Activated T-cell treated with anti-CD3 and anti-CD28 coated beads, Interleukin-2, amount 50 U/mL, for 4 hours (primary cell): Measurements from ENCODE around the gene CASP7. TPM values are rescaled to one million over a fixed set of nuclear protein-coding genes. Genes with fewer than 3 reads are reported as not detected.

ENCODE experiments used
- ATAC-seq, 2 donors: fragments of 200-7000 bp; cut with Tn5 transposase; one replicate each; pipeline ENCODE4 v1.10.0; 2021
- DNase-seq: peaks from one replicate; pipeline ENCODE4 v3.0.0-alpha.2; 2020
- H3K27me3 Mint-ChIP-seq: one replicate; pipeline ENCODE4 v1.8.0; 2021; ENCODE audit warnings: low read depth, mixed read lengths
- H3K36me3 Mint-ChIP-seq: one replicate; pipeline ENCODE4 v1.8.0; 2022; ENCODE audit warnings: mixed read lengths; ENCODE audit not compliant: insufficient read depth
- H3K4me1 Mint-ChIP-seq: one replicate; pipeline ENCODE4 v1.8.0; 2021; ENCODE audit warnings: low read depth, mixed read lengths
- H3K4me3 Mint-ChIP-seq: one replicate; pipeline ENCODE4 v1.8.0; 2021; ENCODE audit warnings: mild to moderate bottlenecking, moderate library complexity, mixed read lengths
- H3K9me3 Mint-ChIP-seq: one replicate; pipeline ENCODE4 v1.8.0; 2021; ENCODE audit warnings: mixed read lengths
- total RNA-seq, 3 donors: library from RNA; stranded (reverse); gene quantifications; one replicate each; pipeline ENCODE4 v1.2.1, GENCODE V29; 2021

CASP7 gene
- total RNA-seq, 3 donors from 2014 or later: 7.7 to 12.1 (median 9.8) TPM

- Mint-ChIP-seq H3K27me3 (no peaks in the 10 kb centered on the region), H3K36me3 (peaks cover 20% of the 10 kb centered on the region), H3K9me3 (no peaks in the 10 kb centered on the region), H3K4me3 (no peak overlapping the region), H3K4me1 (peaks cover 13% of the 10 kb centered on the region)
- no peak for DNase-seq
- no peak for ATAC-seq
Observed at GRCh38 chr10:113712024-113712423, 32.3 kb downstream of the CASP7 start.

GRCh38 chr10:113712755-113713639 lies 33.3 kb downstream of the CASP7 start:
- H3K27me3 Mint-ChIP-seq: no peaks in the 10 kb centered on the region
- H3K4me1 Mint-ChIP-seq: peaks cover 8% of the 10 kb centered on the region
- H3K9me3 Mint-ChIP-seq: no peaks in the 10 kb centered on the region
- peaks cover 18% of the 10 kb centered on the region for H3K36me3 Mint-ChIP-seq
- no peak overlapping the region for H3K4me3 Mint-ChIP-seq
- DNase-seq (no peak), ATAC-seq (no peak)

GRCh38 chr10:113713640-113713982 lies 33.9 kb downstream of the CASP7 start:
- Mint-ChIP-seq H3K4me3 (no peak overlapping the region), H3K9me3 (no peaks in the 10 kb centered on the region), H3K27me3 (no peaks in the 10 kb centered on the region), H3K4me1 (peaks cover 4% of the 10 kb centered on the region), H3K36me3 (peaks cover 18% of the 10 kb centered on the region)
- no peak for ATAC-seq
- no peak for DNase-seq

DNA sequence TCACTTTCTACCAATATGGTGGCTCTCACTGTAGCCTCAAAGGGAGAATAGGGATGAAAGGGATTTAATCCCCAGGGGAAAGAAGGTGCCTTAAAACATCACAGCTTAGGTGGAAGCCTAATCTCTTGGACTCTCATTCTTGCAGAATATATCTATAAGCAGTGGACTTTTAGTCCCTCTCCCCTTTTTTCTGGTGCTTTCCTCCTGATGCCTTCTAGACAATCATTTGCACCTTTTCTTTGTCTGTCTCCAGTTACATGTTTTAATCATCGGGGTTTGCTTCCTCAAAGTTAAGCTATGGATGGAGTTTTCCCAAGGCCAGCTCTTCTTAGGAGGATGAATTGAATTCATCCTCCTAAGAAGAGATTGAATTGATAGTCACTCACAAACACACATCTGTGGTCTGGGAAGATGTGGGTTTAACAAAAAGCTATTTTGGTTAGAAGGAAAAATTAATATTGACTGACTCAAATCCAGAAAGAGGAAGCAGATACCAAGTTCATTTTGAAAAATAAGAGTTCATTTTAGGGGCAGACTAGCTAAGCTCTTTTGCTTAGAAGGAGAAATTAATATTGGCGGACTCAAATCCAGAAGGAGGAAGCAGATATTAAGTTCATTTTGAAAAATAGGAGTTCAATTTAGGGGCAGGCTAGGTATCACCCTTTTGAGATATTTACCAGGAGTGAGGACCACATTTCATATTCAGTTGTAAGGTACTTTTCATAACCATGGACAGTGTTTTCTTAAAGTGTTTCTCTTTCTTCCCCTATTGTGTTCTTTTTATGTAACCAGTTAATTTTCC lies 36.6 kb downstream of the CASP7 start:
- Mint-ChIP-seq H3K9me3 (no peaks in the 10 kb centered on the region), H3K4me1 (no peaks in the 10 kb centered on the region), H3K4me3 (no peak overlapping the region), H3K36me3 (peaks cover 20% of the 10 kb centered on the region), H3K27me3 (no peaks in the 10 kb centered on the region)
- DNase-seq (no peak), ATAC-seq (no peak)

DNA sequence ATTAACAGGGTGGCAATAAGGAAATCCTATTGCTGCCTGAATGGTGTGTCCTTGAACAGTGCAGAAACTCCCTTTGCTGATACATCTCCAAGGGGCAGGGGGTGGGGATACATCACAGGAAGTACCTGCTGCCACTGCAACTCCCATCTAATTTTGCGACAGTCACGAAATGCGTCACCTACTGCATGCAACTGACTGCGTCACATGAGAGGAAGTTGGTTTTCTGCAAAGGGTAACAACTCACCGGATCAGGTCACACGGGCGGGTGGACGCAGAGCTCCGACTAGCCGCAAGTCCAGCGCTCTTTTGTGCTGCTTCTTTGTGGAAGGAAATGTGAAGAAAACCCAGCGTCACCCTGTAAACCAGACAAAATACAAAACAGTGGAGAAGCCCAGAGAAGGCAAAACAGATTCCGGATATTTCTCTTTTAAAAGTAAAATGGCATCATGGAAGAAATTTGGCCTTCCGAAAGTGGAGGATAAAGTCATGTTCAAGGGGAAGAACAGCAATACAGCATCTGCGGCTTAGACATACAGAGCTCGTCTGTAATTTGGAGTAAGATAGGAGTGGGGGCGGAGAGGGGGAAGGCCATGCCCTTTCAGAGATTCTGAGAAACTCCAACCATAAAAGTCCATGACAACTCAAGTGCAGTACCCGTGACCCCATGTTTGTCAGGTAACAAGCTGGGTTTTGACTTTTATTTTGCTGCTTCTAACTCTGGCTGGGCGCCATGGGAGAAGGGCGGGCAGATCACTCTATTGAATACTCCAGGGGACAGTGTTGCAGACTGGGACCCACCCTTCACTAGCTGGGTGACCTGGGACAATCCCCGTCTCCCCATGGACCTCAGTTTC lies 39.5 kb downstream of the CASP7 start:
- Mint-ChIP-seq H3K4me1 (no peaks in the 10 kb centered on the region), H3K4me3 (no peak overlapping the region), H3K27me3 (no peaks in the 10 kb centered on the region), H3K9me3 (no peaks in the 10 kb centered on the region), H3K36me3 (peaks cover 38% of the 10 kb centered on the region)
- no peak for ATAC-seq
- DNase-seq: no peak

- Mint-ChIP-seq H3K9me3 (no peaks in the 10 kb centered on the region), H3K27me3 (no peaks in the 10 kb centered on the region), H3K4me3 (no peak overlapping the region), H3K4me1 (no peaks in the 10 kb centered on the region), H3K36me3 (peaks cover 46% of the 10 kb centered on the region)
- no peak for ATAC-seq
- DNase-seq: no peak
Observed at GRCh38 chr10:113720386-113720785, 40.7 kb downstream of the CASP7 start.

- DNase-seq (no peak), ATAC-seq (no peak)
- Mint-ChIP-seq H3K27me3 (no peaks in the 10 kb centered on the region), H3K4me3 (no peak overlapping the region), H3K9me3 (no peaks in the 10 kb centered on the region), H3K4me1 (no peaks in the 10 kb centered on the region), H3K36me3 (peaks cover 33% of the 10 kb centered on the region)
Observed at GRCh38 chr10:113732160-113732881, 52.6 kb downstream of the CASP7 start.

DNA sequence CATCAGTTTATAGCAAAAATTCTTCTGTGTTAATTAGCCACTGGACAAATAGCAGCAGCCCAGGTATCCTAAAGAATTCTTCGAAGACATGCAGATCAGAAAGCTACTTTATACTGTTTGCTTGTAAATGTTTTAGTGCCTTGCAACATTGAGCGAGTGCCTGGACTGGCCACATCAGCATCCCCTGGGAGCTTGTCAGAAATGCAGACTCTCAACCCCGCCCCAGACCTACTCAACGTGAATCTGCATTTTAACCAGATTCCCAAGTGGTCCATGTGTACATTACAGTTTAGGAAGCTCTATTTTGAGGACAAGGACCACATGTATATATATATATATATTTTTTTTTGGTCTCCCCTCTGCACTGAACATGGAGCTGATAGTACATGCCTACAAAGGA lies 53.3 kb downstream of the CASP7 start:
- H3K27me3 Mint-ChIP-seq: no peaks in the 10 kb centered on the region

DNA sequence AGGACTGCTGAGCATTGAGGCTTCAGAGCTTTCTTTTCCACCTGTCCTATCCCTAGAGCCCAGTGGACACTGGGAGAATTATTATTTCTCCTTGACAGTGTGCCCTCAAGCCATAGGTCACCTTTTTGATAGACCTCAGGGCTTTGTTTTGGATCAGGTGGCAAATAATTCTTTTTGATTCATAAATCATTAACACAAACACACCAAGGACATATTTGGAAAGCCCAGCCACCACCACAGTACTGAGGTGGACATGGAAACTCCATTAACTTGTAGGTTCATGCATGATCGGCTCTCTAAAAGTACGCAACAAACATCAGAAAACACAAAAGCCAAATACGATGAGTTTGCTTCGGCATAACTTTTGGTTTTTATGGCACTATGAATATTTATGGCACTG lies 53.9 kb downstream of the CASP7 start:
- no peak for DNase-seq
- no peak overlapping the region for H3K4me3 Mint-ChIP-seq
- H3K4me1 Mint-ChIP-seq: no peaks in the 10 kb centered on the region
- peaks cover 21% of the 10 kb centered on the region for H3K36me3 Mint-ChIP-seq
- no peak for ATAC-seq
- H3K9me3 Mint-ChIP-seq: no peaks in the 10 kb centered on the region
- no peaks in the 10 kb centered on the region for H3K27me3 Mint-ChIP-seq

More for the DNA sequence above, 53.3 kb downstream of the CASP7 start:
- ATAC-seq (no peak), DNase-seq (no peak)
- H3K36me3 Mint-ChIP-seq: peaks cover 28% of the 10 kb centered on the region
- no peak overlapping the region for H3K4me3 Mint-ChIP-seq
- no peaks in the 10 kb centered on the region for H3K4me1 Mint-ChIP-seq
- no peaks in the 10 kb centered on the region for H3K9me3 Mint-ChIP-seq

DNA sequence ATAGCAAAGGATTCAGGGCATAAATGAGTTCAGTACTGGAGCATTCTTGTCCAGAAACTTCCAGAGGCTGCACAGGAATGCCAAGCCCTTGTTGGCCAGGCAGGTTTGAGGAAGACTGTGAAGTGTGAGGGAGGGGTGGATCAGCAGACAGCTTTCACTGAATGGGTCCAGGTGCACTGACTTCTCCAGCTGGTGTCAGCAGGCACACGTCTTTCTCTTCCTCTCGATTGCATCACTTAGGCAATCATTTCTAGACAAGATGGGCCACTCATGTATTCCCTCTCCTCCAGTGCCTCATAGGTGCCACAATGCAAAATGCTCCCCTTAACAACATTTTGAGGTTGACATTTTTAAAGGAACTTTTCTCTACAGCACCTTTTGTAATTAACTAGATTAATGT lies 56.2 kb downstream of the CASP7 start:
- DNase-seq: no peak
- Mint-ChIP-seq H3K9me3 (no peaks in the 10 kb centered on the region), H3K36me3 (peaks cover 4% of the 10 kb centered on the region), H3K27me3 (no peaks in the 10 kb centered on the region), H3K4me1 (no peaks in the 10 kb centered on the region), H3K4me3 (no peak overlapping the region)
- no peak for ATAC-seq

GRCh38 chr10:113736576-113736975 lies 56.9 kb downstream of the CASP7 start:
- H3K36me3 Mint-ChIP-seq: no peaks in the 10 kb centered on the region
- H3K27me3 Mint-ChIP-seq: no peaks in the 10 kb centered on the region
- ATAC-seq (no peak), DNase-seq (no peak)
- H3K4me3 Mint-ChIP-seq: no peak overlapping the region
- no peaks in the 10 kb centered on the region for H3K4me1 Mint-ChIP-seq
- H3K9me3 Mint-ChIP-seq: no peaks in the 10 kb centered on the region

GRCh38 chr10:113739031-113739430 lies 59.3 kb downstream of the CASP7 start:
- no peaks in the 10 kb centered on the region for H3K9me3 Mint-ChIP-seq
- H3K4me3 Mint-ChIP-seq: no peak overlapping the region
- no peaks in the 10 kb centered on the region for H3K27me3 Mint-ChIP-seq
- no peak for ATAC-seq
- no peak for DNase-seq
- no peaks in the 10 kb centered on the region for H3K4me1 Mint-ChIP-seq
- H3K36me3 Mint-ChIP-seq: no peaks in the 10 kb centered on the region

- Mint-ChIP-seq H3K4me3 (no peak overlapping the region), H3K9me3 (no peaks in the 10 kb centered on the region), H3K4me1 (no peaks in the 10 kb centered on the region), H3K27me3 (no peaks in the 10 kb centered on the region), H3K36me3 (no peaks in the 10 kb centered on the region)
- DNase-seq (no peak), ATAC-seq (no peak)
Observed at GRCh38 chr10:113739577-113739976, 59.9 kb downstream of the CASP7 start.

DNA sequence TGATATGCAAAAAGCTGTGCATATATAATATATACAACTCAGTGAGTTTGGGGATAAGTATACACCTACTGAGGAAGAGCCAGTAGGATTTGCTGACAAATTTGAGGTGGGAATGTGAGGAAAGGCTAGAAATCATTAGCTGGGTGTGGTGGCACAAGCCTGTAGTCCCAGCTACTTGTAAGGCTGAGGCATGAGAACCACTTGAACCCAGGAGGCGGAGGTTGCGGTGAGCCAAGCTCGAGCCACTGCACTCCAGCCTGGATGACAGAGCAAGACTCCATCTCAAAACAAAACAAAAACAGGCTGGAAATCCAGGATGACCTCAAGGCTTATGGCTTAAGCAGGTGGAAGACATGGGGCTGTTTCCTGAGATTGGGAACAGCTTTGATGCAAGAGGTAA lies 61.1 kb downstream of the CASP7 start:
- ATAC-seq: no peak
- H3K9me3 Mint-ChIP-seq: no peaks in the 10 kb centered on the region
- DNase-seq: no peak
- H3K27me3 Mint-ChIP-seq: peaks cover under 1% of the 10 kb centered on the region
- H3K36me3 Mint-ChIP-seq: no peaks in the 10 kb centered on the region
- H3K4me3 Mint-ChIP-seq: no peak overlapping the region
- H3K4me1 Mint-ChIP-seq: no peaks in the 10 kb centered on the region
